Left lung (tissue), 10 donors: Measurements from ENCODE around the gene CAPZB. TPM values are rescaled to one million over a fixed set of nuclear protein-coding genes. Genes with fewer than 3 reads are reported as not detected.

Experiments used
- ATAC-seq: fragments of 200-7000 bp; cut with Tn5 transposase; one replicate; pipeline ENCODE4 v1.9.1; 2020; ENCODE audit warnings: moderate library complexity
- DNase-seq, 4 donors: peaks; one replicate each; pipeline ENCODE4 v3.0.0-alpha.2; 2013 to 2020
- H3K27ac ChIP-seq, 2 donors: fragments of 200-600 bp; sonication (generic) in 1 of 2; one replicate each; pipeline versions ENCODE4 v1.5.0 to v1.8.0; 2020 to 2021
- H3K27me3 ChIP-seq, 2 donors: fragments of 200-600 bp; sonication (generic) in 1 of 2; one replicate each; pipeline versions ENCODE4 v1.5.0 to v1.8.0; 2020 to 2021
- H3K36me3 ChIP-seq, 2 donors: fragments of 200-600 bp; sonication (generic) in 1 of 2; one replicate each; pipeline versions ENCODE4 v1.5.0 to v1.8.0; 2020 to 2021
- H3K4me1 ChIP-seq, 2 donors: fragments of 200-600 bp; one replicate each; pipeline ENCODE4 v1.8.0; 2021
- H3K4me3 ChIP-seq, 2 donors: fragments of 200-600 bp; sonication (generic) in 1 of 2; one replicate each; pipeline versions ENCODE4 v1.5.0 to v1.8.0; 2020 to 2021; ENCODE audit warnings: mild to moderate bottlenecking in 1 of 2
- H3K9me3 ChIP-seq, 2 donors: fragments of 200-600 bp; sonication (generic) in 1 of 2; one replicate each; pipeline versions ENCODE4 v1.5.0 to v1.8.0; 2020 to 2021
- CTCF ChIP-seq, 2 donors: fragments of 200-600 bp; sonication (generic) in 1 of 2; IDR thresholded peaks; one replicate each; pipeline versions ENCODE4 v1.5.0 to v1.8.0; 2021; ENCODE audit warnings: antibody characterized with exemption in 2 of 2
- intact Hi-C, 2 donors: fragments of 100-400 bp; cut with DNase I; formaldehyde crosslinking; loops; one replicate each; pipeline versions ENCODE4 v1.11.2 to v1.14.2; 2022
- polyA plus RNA-seq, 6 donors: library from polyadenylated mRNA; unstranded; fragments of 120-200 nt; gene quantifications; one replicate each; pipeline ENCODE4 v1.2.1, GENCODE V29; 2013; ENCODE audit not compliant: insufficient read length in 6 of 6
- total RNA-seq, 2 donors: library from RNA; stranded (reverse); fragmentation: NEBNext Ultra II Directional; extraction: Animal tissue kit (Norgen Biotek cat#: 25700); gene quantifications; one replicate each; pipeline ENCODE4 v1.2.1, GENCODE V29; 2021
- donor health status: DM: no; HTN: yes; CAD: no.
- donor health status: DM: no; HTN: no; CAD: no.

CAPZB gene
- total and polyA plus RNA-seq, 8 donors: 223 to 327 (median 256) TPM

GRCh38 chr1:19329188-19329587 lies 156.2 kb downstream of the CAPZB start:
- Histone ChIP-seq H3K27me3 (no peaks in the 10 kb centered on the region), H3K4me1 (no peaks in the 10 kb centered on the region), H3K27ac (no peak overlapping the region), H3K9me3 (no peaks in the 10 kb centered on the region), H3K36me3 (peaks cover 0 to 81% of the 10 kb centered on the region in 2 donors), H3K4me3 (no peak overlapping the region)
- no peak for DNase-seq
- intact Hi-C loops: no loop called here
- TF ChIP-seq CTCF (IDR thresholded peaks at IDR 0.05): no peak
- no peak for ATAC-seq

GRCh38 chr1:19328486-19328885 lies 156.9 kb downstream of the CAPZB start:
- H3K4me3 ChIP-seq: no peak overlapping the region
- no peaks in the 10 kb centered on the region for H3K9me3 ChIP-seq
- ATAC-seq (no peak), DNase-seq (no peak)
- intact Hi-C loops: no loop called here
- no peaks in the 10 kb centered on the region for H3K4me1 ChIP-seq
- H3K27me3 ChIP-seq: no peaks in the 10 kb centered on the region
- no peak overlapping the region for H3K27ac ChIP-seq
- peaks cover 0 to 88% of the 10 kb centered on the region in 2 donors for H3K36me3 ChIP-seq
- TF ChIP-seq CTCF (IDR thresholded peaks at IDR 0.05): no peak

DNA sequence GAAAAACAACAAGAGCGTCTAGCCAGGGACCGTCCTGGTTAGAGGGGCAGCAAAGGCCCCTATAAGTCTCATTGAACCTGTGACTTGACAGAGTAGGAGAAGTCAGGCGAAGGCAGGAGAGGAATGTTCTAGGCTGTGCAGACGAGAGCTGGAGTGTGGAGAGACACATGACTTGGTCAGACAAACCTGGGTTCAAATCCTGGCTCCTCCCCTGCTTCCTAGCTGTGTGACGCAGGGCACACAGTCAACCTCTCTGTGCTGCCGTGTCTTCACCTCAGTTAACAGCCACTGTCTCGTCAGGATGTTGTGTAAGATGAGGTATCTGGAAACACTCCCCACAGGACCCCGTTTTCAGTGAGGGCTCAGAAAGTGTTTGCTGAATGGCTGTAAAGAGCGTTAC lies 157.6 kb downstream of the CAPZB start:
- Histone ChIP-seq H3K9me3 (no peaks in the 10 kb centered on the region), H3K4me3 (no peak overlapping the region), H3K27me3 (no peaks in the 10 kb centered on the region), H3K27ac (no peak overlapping the region), H3K4me1 (no peaks in the 10 kb centered on the region), H3K36me3 (peaks cover 0 to 95% of the 10 kb centered on the region in 2 donors)
- intact Hi-C loops: no loop called here
- ATAC-seq (no peak), DNase-seq (no peak)
- TF ChIP-seq CTCF (IDR thresholded peaks at IDR 0.05): no peak

DNA sequence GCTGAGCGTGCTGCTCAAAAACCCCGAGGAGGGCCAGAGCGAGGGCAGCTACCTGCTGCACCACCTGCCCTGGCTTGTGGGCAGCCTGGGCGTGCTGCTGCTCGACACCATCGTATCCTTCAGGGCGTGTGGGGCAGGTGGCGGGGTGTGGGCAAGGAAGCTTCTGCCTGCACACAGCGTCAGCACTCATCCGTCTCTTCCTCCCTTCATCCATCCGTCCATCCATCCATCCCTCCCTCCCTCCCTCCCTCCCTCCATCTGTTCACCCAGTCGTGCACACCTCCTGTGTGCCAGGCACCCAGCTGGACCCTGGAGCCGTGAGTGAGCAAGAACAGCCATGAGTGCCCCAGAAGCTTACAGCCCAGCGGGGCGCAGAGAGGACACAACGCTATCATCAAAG lies 158.0 kb downstream of the CAPZB start:
- Histone ChIP-seq H3K27ac (no peak overlapping the region), H3K9me3 (no peaks in the 10 kb centered on the region), H3K36me3 (peaks cover 0 to 96% of the 10 kb centered on the region in 2 donors), H3K4me3 (no peak overlapping the region), H3K4me1 (no peaks in the 10 kb centered on the region), H3K27me3 (no peaks in the 10 kb centered on the region)
- no peak for TF ChIP-seq CTCF (IDR thresholded peaks at IDR 0.05)
- intact Hi-C loops: no loop called here
- no peak for ATAC-seq
- no peak for DNase-seq

DNA sequence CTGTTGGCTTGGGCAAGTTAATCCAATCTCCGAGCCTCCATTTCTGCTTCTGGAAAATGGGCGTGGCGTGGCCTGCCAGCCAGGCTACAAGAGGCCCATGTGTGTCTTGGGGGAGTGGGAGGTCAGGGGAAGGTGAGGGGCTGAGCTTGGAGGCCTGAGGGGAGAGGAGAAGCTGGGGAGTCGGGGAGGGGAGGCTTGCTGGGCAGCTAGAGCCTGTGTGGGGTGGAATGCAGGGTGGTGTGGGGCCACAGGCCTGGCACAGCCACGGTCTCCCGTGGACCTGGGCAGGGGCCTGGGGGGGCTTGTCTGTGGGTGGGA lies 158.6 kb downstream of the CAPZB start:
- no peak for ATAC-seq
- intact Hi-C loops: no loop called here
- Histone ChIP-seq H3K27ac (no peak overlapping the region), H3K4me3 (no peak overlapping the region), H3K36me3 (peaks cover 0 to 96% of the 10 kb centered on the region in 2 donors), H3K27me3 (no peaks in the 10 kb centered on the region), H3K4me1 (no peaks in the 10 kb centered on the region), H3K9me3 (no peaks in the 10 kb centered on the region)
- no peak for TF ChIP-seq CTCF (IDR thresholded peaks at IDR 0.05)
- DNase-seq: no peak
